Nephron progenitor cell (in vitro differentiated cells): ENCODE measurements around the gene NFE2L1.

Experiments
- DNase-seq: peaks from one replicate; pipeline ENCODE4 v3.0.0; 2021
- H3K27ac Mint-ChIP-seq: 2 replicates; pipeline ENCODE4 v1.8.0; 2021; ENCODE audit warnings: mild to moderate bottlenecking, moderate library complexity, mixed read lengths
- H3K27me3 Mint-ChIP-seq: 2 replicates; pipeline ENCODE4 v1.8.0; 2021; ENCODE audit warnings: mild to moderate bottlenecking, low read depth, mixed read lengths; ENCODE audit not compliant: poor library complexity
- H3K36me3 Mint-ChIP-seq: 2 replicates; pipeline ENCODE4 v1.8.0; 2021; ENCODE audit warnings: low read depth, mixed read lengths
- H3K4me1 Mint-ChIP-seq: 2 replicates; pipeline ENCODE4 v1.8.0; 2021; ENCODE audit warnings: mixed read lengths
- H3K4me3 Mint-ChIP-seq: 2 replicates; pipeline ENCODE4 v1.8.0; 2021; ENCODE audit warnings: mild to moderate bottlenecking, moderate library complexity, mixed read lengths
- H3K9me3 Mint-ChIP-seq: 2 replicates; pipeline ENCODE4 v1.8.0; 2021; ENCODE audit warnings: mild to moderate bottlenecking, moderate library complexity, mixed read lengths
- TF ChIP-seq, protein P1 (sequence below): fragments of 200-600 bp; sonication (generic); IDR thresholded peaks from 2 replicates; pipeline ENCODE4 v1.5.0; 2021; ENCODE audit warnings: antibody characterized with exemption

NFE2L1 gene

DNA sequence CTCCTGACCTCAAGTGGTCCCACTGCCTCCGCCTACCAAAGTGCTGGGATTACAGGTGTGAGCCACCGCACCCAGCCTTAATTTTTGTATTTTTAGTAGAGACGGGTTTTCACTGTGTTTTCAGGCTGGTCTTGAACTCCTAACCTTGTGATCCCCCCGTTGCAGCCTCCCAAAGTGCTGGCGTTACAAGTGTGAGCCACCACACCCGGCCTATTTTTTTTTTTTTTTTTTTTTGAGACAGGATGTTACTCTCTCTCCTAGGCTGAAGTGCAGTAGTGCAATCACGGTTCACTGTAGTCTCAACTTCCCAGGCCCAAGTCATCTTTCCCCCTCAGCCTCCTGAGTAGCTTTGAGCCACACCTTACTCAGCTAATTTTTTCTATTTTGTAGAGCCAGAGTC is 56.3 kb downstream of the NFE2L1 start:
- Mint-ChIP-seq H3K4me1 (peaks cover 30% of the 10 kb centered on the region), H3K27ac (no peak overlapping the region), H3K9me3 (peaks cover 22% of the 10 kb centered on the region), H3K4me3 (no peak overlapping the region), H3K36me3 (peaks cover 8% of the 10 kb centered on the region), H3K27me3 (peaks cover 5% of the 10 kb centered on the region)
- TF ChIP-seq, protein P1, sequence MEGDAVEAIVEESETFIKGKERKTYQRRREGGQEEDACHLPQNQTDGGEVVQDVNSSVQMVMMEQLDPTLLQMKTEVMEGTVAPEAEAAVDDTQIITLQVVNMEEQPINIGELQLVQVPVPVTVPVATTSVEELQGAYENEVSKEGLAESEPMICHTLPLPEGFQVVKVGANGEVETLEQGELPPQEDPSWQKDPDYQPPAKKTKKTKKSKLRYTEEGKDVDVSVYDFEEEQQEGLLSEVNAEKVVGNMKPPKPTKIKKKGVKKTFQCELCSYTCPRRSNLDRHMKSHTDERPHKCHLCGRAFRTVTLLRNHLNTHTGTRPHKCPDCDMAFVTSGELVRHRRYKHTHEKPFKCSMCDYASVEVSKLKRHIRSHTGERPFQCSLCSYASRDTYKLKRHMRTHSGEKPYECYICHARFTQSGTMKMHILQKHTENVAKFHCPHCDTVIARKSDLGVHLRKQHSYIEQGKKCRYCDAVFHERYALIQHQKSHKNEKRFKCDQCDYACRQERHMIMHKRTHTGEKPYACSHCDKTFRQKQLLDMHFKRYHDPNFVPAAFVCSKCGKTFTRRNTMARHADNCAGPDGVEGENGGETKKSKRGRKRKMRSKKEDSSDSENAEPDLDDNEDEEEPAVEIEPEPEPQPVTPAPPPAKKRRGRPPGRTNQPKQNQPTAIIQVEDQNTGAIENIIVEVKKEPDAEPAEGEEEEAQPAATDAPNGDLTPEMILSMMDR, result no peak
- DNase-seq, result no peak

DNA sequence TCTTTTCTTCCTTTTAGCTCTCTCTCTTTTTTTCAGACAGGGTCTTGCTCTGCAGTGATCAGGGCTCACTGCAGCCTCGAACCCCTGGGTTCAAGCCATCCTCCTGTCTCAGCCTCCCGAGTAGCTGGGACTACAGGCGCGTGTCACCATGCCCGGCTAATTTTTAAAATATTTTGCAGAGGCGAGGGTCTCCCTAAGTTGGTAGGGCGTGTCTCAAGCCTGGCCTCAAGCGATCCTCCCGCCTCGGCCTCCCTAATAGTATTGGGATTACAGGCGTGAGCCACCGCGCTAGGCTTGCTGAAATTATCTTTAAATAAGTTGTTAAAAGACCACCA is 58.6 kb downstream of the NFE2L1 start:
- no peak overlapping the region for H3K27ac Mint-ChIP-seq
- TF ChIP-seq, protein P1, result no peak
- peaks cover 33% of the 10 kb centered on the region for H3K4me1 Mint-ChIP-seq
- peak overlapping the region; percentile 92 for H3K4me3 Mint-ChIP-seq
- DNase-seq, result no peak
- H3K9me3 Mint-ChIP-seq, result peaks cover 19% of the 10 kb centered on the region
- peaks cover 5% of the 10 kb centered on the region for H3K27me3 Mint-ChIP-seq
- H3K36me3 Mint-ChIP-seq, result peaks cover 7% of the 10 kb centered on the region

DNA sequence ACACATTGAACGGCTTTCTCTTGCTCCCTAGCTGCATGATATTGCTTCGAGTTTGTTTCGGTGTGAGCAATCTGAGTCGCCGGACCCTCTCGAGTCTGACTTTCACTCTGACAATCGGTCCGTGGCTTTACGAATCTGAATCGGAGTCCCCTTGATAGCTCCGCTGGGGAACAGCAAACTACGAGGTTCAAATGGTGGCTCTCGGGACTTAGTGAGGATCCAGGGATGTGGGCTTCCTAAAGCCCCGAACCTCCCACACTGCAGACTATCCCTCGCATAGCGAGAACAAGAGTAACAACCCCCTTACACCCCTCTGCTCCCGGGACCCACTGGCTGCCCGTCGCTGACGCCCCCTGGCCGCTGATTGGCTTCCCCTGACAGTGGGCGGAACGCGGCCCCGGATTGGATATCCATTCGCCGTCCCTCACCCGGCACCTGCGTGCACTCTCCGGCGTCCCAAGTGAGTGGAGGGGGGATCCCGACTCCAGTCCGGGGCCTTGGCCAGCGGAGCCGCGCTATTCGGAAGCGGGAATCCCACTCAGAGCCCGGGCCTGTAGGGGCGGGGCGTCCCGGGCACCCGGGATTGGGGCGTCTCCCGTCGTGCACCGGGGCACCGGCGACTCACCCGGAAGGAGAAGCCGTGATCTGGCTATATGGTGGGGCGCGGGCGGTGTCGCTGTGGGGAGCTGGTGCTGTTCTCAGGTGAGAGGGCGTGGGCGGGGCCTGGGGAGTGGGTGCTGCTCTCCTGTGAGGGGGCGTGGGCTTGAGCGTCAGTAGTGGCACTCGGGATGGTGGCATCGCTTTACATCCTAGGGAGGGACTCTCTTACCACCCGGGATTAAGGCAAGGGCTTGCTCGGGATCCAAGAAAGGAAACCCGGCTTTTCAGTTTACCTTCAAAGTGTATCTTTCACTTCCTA is 59.2 kb downstream of the NFE2L1 start, which contains the start of gene SNX11:
Gene SNX11 (plus strand): TSS at position 630 of the 919 bp plus-strand sequence. CDS start 4,278 bp downstream, outside the sequence.
- H3K27me3 Mint-ChIP-seq, result peaks cover 7% of the 10 kb centered on the region
- DNase-seq, result peak; percentile 91
- H3K27ac Mint-ChIP-seq, result peak within 1 kb of the TSS; percentile 95
- peaks cover 17% of the 10 kb centered on the region for H3K9me3 Mint-ChIP-seq
- peak within 1 kb of the TSS; percentile 92 for H3K4me3 Mint-ChIP-seq
- TF ChIP-seq, protein P1, result no peak
- H3K36me3 Mint-ChIP-seq, result peaks cover 13% of the 10 kb centered on the region
- H3K4me1 Mint-ChIP-seq, result peaks cover 33% of the 10 kb centered on the region

DNA sequence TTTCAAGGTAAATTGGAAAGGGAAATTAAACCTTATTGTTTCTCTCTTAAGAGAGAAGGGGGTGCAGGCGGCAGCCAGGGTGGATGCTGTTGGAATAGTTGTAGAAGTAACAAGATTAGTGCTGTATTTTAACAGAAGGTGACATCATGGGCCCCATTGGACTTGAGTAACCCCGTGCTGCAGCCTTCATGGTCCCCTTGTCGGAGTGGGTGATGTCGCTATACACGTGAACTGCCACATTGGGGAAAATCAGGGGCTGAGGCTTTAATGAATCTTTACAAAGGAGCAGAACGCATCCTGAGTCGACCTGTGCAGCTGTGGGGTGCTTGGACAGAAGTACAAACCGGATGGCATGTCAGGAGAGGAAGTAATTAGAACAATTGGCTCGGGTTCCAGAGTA is 62.6 kb downstream of the NFE2L1 start:
- H3K36me3 Mint-ChIP-seq, result peaks cover 23% of the 10 kb centered on the region
- H3K27me3 Mint-ChIP-seq, result peaks cover 3% of the 10 kb centered on the region
- no peak overlapping the region for H3K4me3 Mint-ChIP-seq
- H3K9me3 Mint-ChIP-seq, result no peaks in the 10 kb centered on the region
- DNase-seq, result no peak
- peak overlapping the region; percentile 71 for H3K27ac Mint-ChIP-seq
- peaks cover 33% of the 10 kb centered on the region for H3K4me1 Mint-ChIP-seq
- TF ChIP-seq, protein P1, result no peak
